HPDE6-E6E7 (cell line): ENCODE results near the gene IGFBP2.

Source experiments
- DNase-seq: peaks from one replicate; pipeline ENCODE4 v3.0.0; 2011; ENCODE audit warnings: missing footprints; ENCODE audit errors: extremely low spot score

IGFBP2 gene

GRCh38 chr2:216615298-216616082 lies 17.7 kb upstream of the IGFBP2 start:
- DNase-seq = no peak

DNA sequence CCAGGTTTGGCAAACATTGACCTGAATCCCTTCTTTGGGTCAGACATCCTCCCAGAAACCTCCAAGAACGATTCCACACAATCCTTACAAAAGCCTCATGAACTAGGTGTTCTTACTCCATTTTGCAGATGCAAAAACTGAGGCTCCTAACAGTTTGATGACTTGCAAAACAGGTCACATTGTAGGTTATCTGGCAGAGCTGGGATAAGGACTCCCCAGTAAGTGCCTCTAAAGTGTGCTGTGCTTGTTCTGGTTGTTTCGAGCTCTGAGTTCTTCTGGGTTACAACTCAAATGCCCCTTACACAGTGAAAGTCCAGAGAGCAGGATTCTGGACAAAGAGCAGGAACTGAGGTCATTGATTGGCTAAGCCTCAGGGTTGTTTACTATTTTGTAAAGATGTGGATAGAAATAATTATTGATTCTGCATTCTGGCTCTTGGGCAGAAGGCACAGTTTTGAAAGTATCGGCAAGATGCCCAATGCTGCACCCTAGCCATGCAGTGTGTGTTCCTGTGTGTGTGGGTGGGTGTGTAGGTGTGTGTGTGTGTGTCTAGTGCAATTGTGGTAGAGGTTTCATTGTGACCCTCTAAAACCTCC lies 17.0 kb upstream of the IGFBP2 start:
- DNase-seq = no peak

DNA sequence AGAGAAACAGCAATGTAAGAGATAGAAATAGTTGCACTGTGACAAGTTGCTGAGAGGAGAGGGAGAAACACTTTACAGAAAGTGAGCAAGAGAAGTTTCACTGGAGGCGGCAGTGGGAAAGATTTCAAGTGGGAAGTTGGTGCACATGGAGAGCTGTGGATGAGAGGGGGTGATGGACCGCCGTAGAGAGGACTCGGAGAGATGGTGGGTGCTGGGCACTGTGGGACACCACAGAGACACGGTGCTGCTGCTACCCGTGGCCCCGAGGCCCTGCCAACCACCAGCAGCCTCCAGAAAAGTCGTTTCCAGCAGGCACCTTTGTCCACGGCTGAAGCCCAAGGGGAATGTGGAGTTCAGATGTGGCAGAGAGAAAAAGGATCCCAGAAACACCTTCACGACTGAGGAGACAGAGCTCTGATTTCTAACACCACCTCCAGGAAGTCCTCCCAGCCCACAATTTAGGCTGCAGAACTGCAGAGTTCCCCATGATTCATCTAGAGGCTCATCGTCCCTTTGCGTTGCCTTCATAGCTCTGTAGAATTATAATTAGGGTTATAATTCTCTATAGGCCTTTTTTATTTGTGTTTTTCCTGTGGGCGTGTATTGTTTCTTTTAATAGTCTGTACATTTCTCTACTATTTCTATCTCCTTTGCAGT lies 15.9 kb upstream of the IGFBP2 start:
- DNase-seq = no peak

- no peak for DNase-seq
These were observed 14.4 kb upstream of the IGFBP2 start for GRCh38 chr2:216618785-216619184.

GRCh38 chr2:216619411-216620393 lies 13.5 kb upstream of the IGFBP2 start:
- DNase-seq = no peak

DNA sequence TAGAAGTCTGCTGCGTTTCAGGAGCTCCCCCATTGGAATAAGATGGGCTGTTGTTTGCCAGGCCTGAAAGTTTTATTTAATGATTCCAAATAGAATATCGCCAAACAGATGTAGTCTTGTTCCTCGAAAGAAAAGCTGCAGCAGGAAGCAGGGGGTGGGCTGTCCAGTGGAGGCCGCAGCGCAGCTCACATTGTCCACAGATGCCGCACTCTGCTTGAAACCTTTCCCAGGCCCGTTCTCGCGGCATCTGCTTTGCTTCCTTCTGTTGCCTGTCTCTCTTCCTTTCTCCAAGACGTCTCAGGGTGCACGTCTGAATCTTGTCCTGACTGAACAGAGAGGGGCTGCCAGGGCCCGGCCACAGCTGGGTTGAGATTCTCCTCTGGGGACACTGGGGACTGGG lies 12.4 kb upstream of the IGFBP2 start:
- no peak for DNase-seq

DNA sequence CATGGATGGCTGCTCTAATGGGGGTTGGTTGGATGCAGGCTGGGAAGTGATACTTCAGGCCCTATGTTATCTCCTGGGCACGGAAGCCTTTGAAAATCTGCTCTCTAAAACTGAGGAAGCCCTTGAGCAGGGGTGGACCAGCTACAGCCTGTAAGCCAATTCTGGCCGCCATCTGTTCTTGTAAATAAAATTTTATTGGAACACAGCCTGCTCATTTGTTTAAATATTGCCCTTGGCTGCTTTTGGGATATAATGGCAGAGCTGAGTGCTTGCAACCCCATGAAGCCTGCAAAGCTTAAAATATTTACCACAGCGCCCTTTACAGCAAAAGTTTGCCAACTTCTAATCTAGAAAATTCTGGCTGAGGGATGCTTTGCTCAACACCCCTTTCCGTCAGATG lies 11.9 kb upstream of the IGFBP2 start:
- no peak for DNase-seq

DNA sequence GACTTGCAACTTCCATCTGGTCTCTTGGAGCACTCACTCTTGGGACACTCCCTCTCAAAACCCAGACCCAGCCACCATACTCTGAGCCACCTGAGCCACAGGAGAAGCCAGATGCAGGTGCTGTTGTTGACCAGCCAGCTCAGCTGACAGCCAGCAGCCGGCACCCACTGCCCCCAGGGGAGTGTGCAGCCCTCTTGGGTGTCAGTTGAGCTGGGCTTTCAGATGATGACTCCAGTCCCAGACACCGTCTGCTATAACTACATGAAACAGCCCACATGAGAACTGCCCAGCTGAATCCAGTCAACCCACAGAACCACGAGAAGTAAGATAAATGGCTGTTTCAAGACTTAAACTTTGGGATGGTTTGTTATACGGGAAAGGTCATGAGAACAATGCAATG lies 10.7 kb upstream of the IGFBP2 start:
- no peak for DNase-seq

GRCh38 chr2:216624251-216624650 lies 9.0 kb upstream of the IGFBP2 start:
- no peak for DNase-seq

- no peak for DNase-seq
These were observed 6.9 kb upstream of the IGFBP2 start for GRCh38 chr2:216626168-216626874.

DNA sequence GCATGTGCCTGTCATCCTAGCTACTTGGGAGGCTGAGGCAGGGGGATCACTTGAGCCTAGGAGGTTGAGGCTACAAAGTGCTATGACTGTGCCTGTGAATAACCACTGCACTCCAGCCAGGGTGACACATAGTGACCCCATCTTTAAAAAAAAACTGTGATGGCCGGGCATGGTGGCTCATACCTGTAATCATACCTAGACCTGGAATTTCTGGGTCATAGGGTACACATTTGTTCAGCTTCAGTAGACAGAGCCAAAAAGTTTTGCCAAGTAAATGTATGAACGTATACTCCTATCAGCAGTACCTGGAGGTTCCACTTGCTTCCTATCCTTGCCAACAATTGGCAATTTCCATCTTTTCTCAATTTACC lies 6.4 kb upstream of the IGFBP2 start:
- DNase-seq = no peak

GRCh38 chr2:216629784-216630183 lies 3.4 kb upstream of the IGFBP2 start:
- DNase-seq = no peak

DNA sequence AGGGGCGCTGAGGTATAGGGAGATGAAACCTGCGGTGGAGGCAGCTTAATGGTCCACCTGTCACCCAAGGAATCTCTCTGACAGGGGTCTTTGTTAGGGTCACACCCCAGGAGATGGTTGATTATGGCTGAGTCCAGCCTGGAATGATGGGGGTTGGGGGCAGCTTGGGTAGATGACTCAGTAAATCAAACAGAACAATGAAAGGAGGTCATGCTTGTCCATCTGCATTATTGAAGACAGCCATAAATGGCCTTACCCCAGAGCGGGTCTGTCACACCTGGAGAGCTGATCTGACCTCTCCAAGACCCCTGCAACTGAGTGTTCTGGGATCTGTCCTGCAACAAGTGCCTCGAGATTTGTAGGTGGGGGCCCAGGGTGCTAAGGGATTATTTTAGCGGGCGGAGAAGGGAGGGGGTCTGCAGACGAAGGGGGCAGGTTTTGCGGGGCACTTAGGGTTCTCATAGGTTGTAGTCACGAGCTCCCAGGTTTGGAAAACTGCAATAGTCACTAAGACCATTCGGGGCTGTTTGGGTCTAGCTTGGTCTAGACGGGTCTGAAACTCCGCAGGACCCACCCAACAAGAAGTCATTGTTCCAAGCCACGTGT lies 771 bp upstream of the IGFBP2 start:
- DNase-seq = no peak

- no peak for DNase-seq
These were observed 573 bp downstream of the IGFBP2 start for GRCh38 chr2:216633616-216634369.

- no peak for DNase-seq
These were observed 1.3 kb downstream of the IGFBP2 start for GRCh38 chr2:216634370-216635148.

DNA sequence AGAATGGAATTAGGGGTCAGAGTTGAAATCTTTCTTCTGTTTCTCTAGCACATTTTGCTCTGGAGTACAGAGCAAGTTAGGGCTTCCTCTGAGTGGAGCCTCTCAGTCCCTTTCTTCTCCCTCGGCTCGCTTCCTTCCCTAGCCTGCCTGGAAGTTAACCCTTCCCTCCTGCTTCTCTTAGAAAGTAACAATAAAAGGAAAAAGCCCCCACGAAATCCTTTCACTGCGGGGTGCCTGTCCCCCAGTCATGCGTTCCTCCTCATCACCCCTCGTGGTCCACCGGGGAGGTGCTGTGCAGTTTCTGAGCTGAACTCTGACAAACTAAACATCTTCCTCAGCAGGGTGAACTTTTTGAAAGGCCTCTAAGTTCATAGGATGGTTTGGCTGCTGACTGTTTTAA lies 2.0 kb downstream of the IGFBP2 start:
- no peak for DNase-seq

GRCh38 chr2:216635701-216636550 lies 2.7 kb downstream of the IGFBP2 start:
- DNase-seq = no peak
